Neutrophil (primary cell): ENCODE results near the gene CYP51A1.
"Not testable (repeated sequence)": the region's sequence is repeated elsewhere in the genome, so short reads cannot be mapped to it uniquely, and the experiment has no call there.

Source experiments
- H3K27ac ChIP-seq: fragments of 200-600 bp; sonication (generic); 2 replicates; pipeline ENCODE4 v1.5.1; 2016; ENCODE audit warnings: mild to moderate bottlenecking, moderate library complexity
- H3K27me3 ChIP-seq: fragments of 200-600 bp; sonication (generic); 2 replicates; pipeline ENCODE4 v1.6.0; 2016; ENCODE audit warnings: mild to moderate bottlenecking
- H3K36me3 ChIP-seq: fragments of 200-600 bp; sonication (generic); 2 replicates; pipeline ENCODE4 v1.5.1; 2017
- H3K4me1 ChIP-seq, 2 experiments: fragments of 200-600 bp in 1 of 2; sonication (generic) in 1 of 2; 1 replicate in 1 of 2; 2 replicates in 1 of 2; pipeline versions ENCODE4 v1.5.1 to v1.6.1; 2013 to 2016; ENCODE audit warnings: low read depth in 1 of 2, low read length in 1 of 2, mild to moderate bottlenecking in 1 of 2, moderate library complexity in 1 of 2; ENCODE audit not compliant: control insufficient read depth in 1 of 2, insufficient read depth in 1 of 2
- H3K4me3 ChIP-seq, 2 experiments: fragments of 200-600 bp in 1 of 2; sonication (generic) in 1 of 2; 1 replicate in 1 of 2; 2 replicates in 1 of 2; pipeline ENCODE4 v1.5.1; 2013 to 2016; ENCODE audit warnings: low read depth in 1 of 2, low read length in 1 of 2, mild to moderate bottlenecking in 1 of 2, moderate library complexity in 1 of 2
- H3K9me3 ChIP-seq: fragments of 200-600 bp; sonication (generic); 2 replicates; pipeline ENCODE4 v1.5.1; 2016
- CTCF ChIP-seq: fragments of 200-600 bp; sonication (generic); IDR thresholded peaks from 2 replicates; pipeline ENCODE4 v1.5.1; 2016; ENCODE audit warnings: antibody characterized with exemption

Gene CYP51A1

GRCh38 chr7:92092210-92092609 lies 42.1 kb downstream of the CYP51A1 start:
- H3K36me3 ChIP-seq = peaks cover 90% of the 10 kb centered on the region
- no peaks in the 10 kb centered on the region for H3K27me3 ChIP-seq
- no peak for TF ChIP-seq CTCF
- H3K4me1 ChIP-seq = no peaks in the 10 kb centered on the region
- H3K4me3 ChIP-seq = no peak overlapping the region
- no peak overlapping the region for H3K27ac ChIP-seq
- no peaks in the 10 kb centered on the region for H3K9me3 ChIP-seq

DNA sequence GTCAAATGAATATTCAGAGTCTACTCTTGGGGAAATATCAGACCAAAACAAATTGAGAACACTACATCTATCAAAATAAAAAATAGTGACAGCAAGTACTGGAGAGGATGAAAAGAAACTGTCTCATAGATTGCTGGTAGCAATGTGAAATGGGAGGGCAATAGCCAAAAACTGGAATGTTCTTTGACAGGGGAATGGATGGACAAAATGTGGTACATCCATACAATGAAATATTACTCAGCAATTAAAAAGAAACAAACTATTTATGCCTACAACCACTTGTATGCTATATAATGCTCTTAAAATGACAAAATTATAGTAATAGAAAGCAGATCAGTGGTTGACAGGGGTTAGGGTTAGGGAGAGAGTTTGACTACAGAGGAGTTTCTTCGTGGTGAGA lies 46.0 kb downstream of the CYP51A1 start:
- no peak for TF ChIP-seq CTCF
- peaks cover 91% of the 10 kb centered on the region for H3K36me3 ChIP-seq
- no peaks in the 10 kb centered on the region for H3K9me3 ChIP-seq
- no peak overlapping the region for H3K27ac ChIP-seq
- no peaks in the 10 kb centered on the region for H3K27me3 ChIP-seq
- H3K4me1 ChIP-seq = no peaks in the 10 kb centered on the region
- no peak overlapping the region for H3K4me3 ChIP-seq

DNA sequence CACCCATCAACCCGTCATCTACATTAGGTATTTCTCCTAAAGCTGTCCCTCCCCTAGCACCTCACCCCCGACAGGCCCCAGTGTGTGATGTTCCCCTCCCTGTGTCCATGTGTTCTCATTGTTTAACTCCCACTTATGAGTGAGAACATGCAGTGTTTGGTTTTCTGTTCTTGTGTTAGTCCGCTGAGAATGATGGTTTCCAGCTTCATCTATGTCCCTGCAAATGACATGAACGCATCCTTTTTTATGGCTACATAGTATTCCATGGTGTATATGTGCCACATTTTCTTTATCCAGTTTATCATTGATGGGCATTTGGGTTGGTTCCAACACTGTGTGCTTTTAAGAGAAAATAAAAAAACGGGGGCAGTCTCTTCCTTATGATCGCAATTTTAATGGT lies 50.4 kb downstream of the CYP51A1 start:
- H3K9me3 ChIP-seq, H3K4me1 ChIP-seq, H3K4me3 ChIP-seq, H3K27me3 ChIP-seq, H3K27ac ChIP-seq: not testable (repeated sequence)
- H3K36me3 ChIP-seq = peaks cover 80% of the 10 kb centered on the region

- TF ChIP-seq CTCF = no peak
- H3K27me3 ChIP-seq = no peaks in the 10 kb centered on the region
- no peaks in the 10 kb centered on the region for H3K9me3 ChIP-seq
- H3K27ac ChIP-seq = no peak overlapping the region
- peaks cover 42% of the 10 kb centered on the region for H3K36me3 ChIP-seq
- no peak overlapping the region for H3K4me3 ChIP-seq
- H3K4me1 ChIP-seq = no peaks in the 10 kb centered on the region
Measured at GRCh38 chr7:92076509-92076908, 57.8 kb downstream of the CYP51A1 start.

DNA sequence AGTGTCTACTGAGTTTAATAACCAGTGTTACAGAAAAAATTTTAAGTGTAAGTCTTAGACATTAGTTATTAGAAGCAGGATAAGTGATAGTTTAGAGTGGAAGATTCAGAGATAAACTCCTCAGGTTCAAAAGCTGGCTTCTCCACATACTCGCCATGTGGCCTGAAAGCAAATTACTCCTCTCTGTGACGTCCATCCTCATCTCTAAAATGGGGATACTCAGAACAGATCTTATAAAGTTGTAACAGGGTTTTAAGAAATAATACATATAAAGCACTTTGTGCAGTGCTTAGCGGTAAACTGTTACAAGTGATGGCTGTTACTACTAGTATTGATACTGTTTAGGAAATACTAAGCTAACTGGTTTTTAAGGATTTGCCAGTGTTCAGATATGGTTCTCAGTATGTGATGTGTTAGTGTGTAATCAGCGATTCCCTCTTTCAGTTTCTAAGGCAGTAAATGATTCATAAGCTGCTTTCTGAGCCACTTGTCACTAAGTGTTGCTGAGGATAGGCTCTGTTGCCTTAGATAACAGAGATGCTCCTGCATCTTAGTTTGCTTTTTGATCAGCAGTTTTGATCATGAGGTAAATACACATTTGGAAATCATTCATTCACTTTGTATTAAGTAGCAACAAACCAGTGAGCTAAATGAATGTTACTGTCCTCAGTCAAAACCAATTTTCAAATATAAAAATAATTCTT lies 58.7 kb downstream of the CYP51A1 start:
- Histone ChIP-seq H3K4me1 (no peaks in the 10 kb centered on the region), H3K36me3 (peaks cover 46% of the 10 kb centered on the region), H3K4me3 (no peak overlapping the region), H3K9me3 (no peaks in the 10 kb centered on the region), H3K27me3 (no peaks in the 10 kb centered on the region), H3K27ac (no peak overlapping the region)
- no peak for TF ChIP-seq CTCF

- H3K4me1 ChIP-seq = no peaks in the 10 kb centered on the region
- peaks cover 45% of the 10 kb centered on the region for H3K36me3 ChIP-seq
- H3K9me3 ChIP-seq = no peaks in the 10 kb centered on the region
- no peak overlapping the region for H3K4me3 ChIP-seq
- H3K27ac ChIP-seq = no peak overlapping the region
- TF ChIP-seq CTCF = no peak
- H3K27me3 ChIP-seq = no peaks in the 10 kb centered on the region
Measured at GRCh38 chr7:92072708-92073107, 61.6 kb downstream of the CYP51A1 start.
